ENCODE data around the gene LSM14B.

The LSM14B gene

GRCh38 chr20:62131560-62132320 is 9.5 kb downstream of the LSM14B start:
- DNase-seq (ENCODE audit: insufficient read length, low spot score) (no peak), FAIRE-seq (no peak)
- no peak for TF ChIP-seq POLR2A (IDR thresholded peaks at IDR 0.05; ENCODE audit: low read depth, low read length)

GRCh38 chr20:62132421-62132820 is 10.1 kb downstream of the LSM14B start:
- FAIRE-seq (no peak), DNase-seq (ENCODE audit: insufficient read length, low spot score) (no peak)
- no peak for TF ChIP-seq POLR2A (IDR thresholded peaks at IDR 0.05; ENCODE audit: low read depth, low read length)

- TF ChIP-seq POLR2A (IDR thresholded peaks at IDR 0.05; ENCODE audit: low read depth, low read length) = no peak
- FAIRE-seq = no peak
- no peak for DNase-seq (ENCODE audit: insufficient read length, low spot score)
Measured at GRCh38 chr20:62133051-62133845, 11.0 kb downstream of the LSM14B start.

- no peak for FAIRE-seq
- TF ChIP-seq POLR2A (IDR thresholded peaks at IDR 0.05; ENCODE audit: low read depth, low read length) = no peak
- no peak for DNase-seq (ENCODE audit: insufficient read length, low spot score)
Measured at GRCh38 chr20:62133864-62134263, 11.6 kb downstream of the LSM14B start.

- no peak for DNase-seq (ENCODE audit: insufficient read length, low spot score)
- TF ChIP-seq POLR2A (IDR thresholded peaks at IDR 0.05; ENCODE audit: low read depth, low read length) = no peak
- FAIRE-seq = no peak
Measured at GRCh38 chr20:62134735-62135231, 12.5 kb downstream of the LSM14B start.

GRCh38 chr20:62135573-62136266 is 13.4 kb downstream of the LSM14B start:
- FAIRE-seq (no peak), DNase-seq (ENCODE audit: insufficient read length, low spot score) (no peak)
- TF ChIP-seq POLR2A (IDR thresholded peaks at IDR 0.05; ENCODE audit: low read depth, low read length) = no peak

GRCh38 chr20:62136283-62137091 is 14.2 kb downstream of the LSM14B start:
- FAIRE-seq (no peak), DNase-seq (ENCODE audit: insufficient read length, low spot score) (no peak)
- TF ChIP-seq POLR2A (IDR thresholded peaks at IDR 0.05; ENCODE audit: low read depth, low read length) = no peak

- TF ChIP-seq POLR2A (IDR thresholded peaks at IDR 0.05; ENCODE audit: low read depth, low read length) = no peak
- no peak for DNase-seq (ENCODE audit: insufficient read length, low spot score)
- no peak for FAIRE-seq
Measured at GRCh38 chr20:62137092-62137384, 14.8 kb downstream of the LSM14B start.

GRCh38 chr20:62137478-62138203 is 15.4 kb downstream of the LSM14B start:
- TF ChIP-seq POLR2A (IDR thresholded peaks at IDR 0.05; ENCODE audit: low read depth, low read length) = no peak
- DNase-seq (ENCODE audit: insufficient read length, low spot score) = no peak
- no peak for FAIRE-seq

GRCh38 chr20:62138204-62138543 is 15.9 kb downstream of the LSM14B start:
- DNase-seq (ENCODE audit: insufficient read length, low spot score) = no peak
- no peak for TF ChIP-seq POLR2A (IDR thresholded peaks at IDR 0.05; ENCODE audit: low read depth, low read length)
- FAIRE-seq = no peak

GRCh38 chr20:62138912-62139311 is 16.6 kb downstream of the LSM14B start:
- TF ChIP-seq POLR2A (IDR thresholded peaks at IDR 0.05; ENCODE audit: low read depth, low read length) = no peak
- DNase-seq (ENCODE audit: insufficient read length, low spot score) = no peak
- no peak for FAIRE-seq

- DNase-seq (ENCODE audit: insufficient read length, low spot score) (no peak), FAIRE-seq (no peak)
- no peak for TF ChIP-seq POLR2A (IDR thresholded peaks at IDR 0.05; ENCODE audit: low read depth, low read length)
Measured at GRCh38 chr20:62139636-62140035, 17.4 kb downstream of the LSM14B start.

GRCh38 chr20:62141043-62141396 is 18.7 kb downstream of the LSM14B start:
- FAIRE-seq (no peak), DNase-seq (ENCODE audit: insufficient read length, low spot score) (no peak)
- no peak for TF ChIP-seq POLR2A (IDR thresholded peaks at IDR 0.05; ENCODE audit: low read depth, low read length)

All from H54 (cell line).